Hypothalamus (tissue), 51 donors: ENCODE data around the gene SLC7A8.

Source experiments
- DNase-seq, 51 donors: peaks; one replicate each; lab custom pipeline; 2025; lab: John Stamatoyannopoulos, UW

SLC7A8 gene

GRCh38 chr14:23101213-23101970 lies 82.1 kb downstream of the SLC7A8 start:
- DNase-seq: no peak

- no peak for DNase-seq
Observed at GRCh38 chr14:23099212-23099861, 84.1 kb downstream of the SLC7A8 start.

- no peak for DNase-seq
Observed at GRCh38 chr14:23097786-23098185, 85.7 kb downstream of the SLC7A8 start.

GRCh38 chr14:23095196-23096108 lies 88.0 kb downstream of the SLC7A8 start, which contains the start of gene C14orf119:
Gene C14orf119 (plus strand): TSS chr14:23095505. CDS start chr14:23097659, 2,154 bp downstream.
- no peak for DNase-seq

- no peak for DNase-seq
Observed at GRCh38 chr14:23094666-23095195, 88.7 kb downstream of the SLC7A8 start, which contains the start of gene ACIN1. Gene ACIN1 (minus strand): TSS chr14:23095136. CDS start chr14:23095112, 24 bp downstream.

- no peak for DNase-seq
Observed at GRCh38 chr14:23093991-23094665, 89.3 kb downstream of the SLC7A8 start.

- DNase-seq: no peak
Observed at GRCh38 chr14:23093526-23093925, 89.9 kb downstream of the SLC7A8 start.

- no peak for DNase-seq
Observed at GRCh38 chr14:23093104-23093503, 90.4 kb downstream of the SLC7A8 start.

GRCh38 chr14:23091294-23092225 lies 91.9 kb downstream of the SLC7A8 start:
- no peak for DNase-seq

GRCh38 chr14:23090254-23090636 lies 93.2 kb downstream of the SLC7A8 start:
- DNase-seq: no peak

GRCh38 chr14:23089498-23090253 lies 93.8 kb downstream of the SLC7A8 start:
- no peak for DNase-seq

- no peak for DNase-seq
Observed at GRCh38 chr14:23086565-23086964, 96.9 kb downstream of the SLC7A8 start.

GRCh38 chr14:23085458-23085857 lies 98.0 kb downstream of the SLC7A8 start:
- no peak for DNase-seq

- no peak for DNase-seq
Observed at GRCh38 chr14:23080474-23080873, 103.0 kb downstream of the SLC7A8 start.

- DNase-seq: no peak
Observed at GRCh38 chr14:23079716-23080115, 103.7 kb downstream of the SLC7A8 start.

- DNase-seq: no peak
Observed at GRCh38 chr14:23078692-23079116, 104.8 kb downstream of the SLC7A8 start.

- DNase-seq: no peak
Observed at GRCh38 chr14:23077962-23078361, 105.5 kb downstream of the SLC7A8 start.

- DNase-seq: no peak
Observed at GRCh38 chr14:23076785-23077408, 106.6 kb downstream of the SLC7A8 start.
